ENCODE data around the gene PNCK.
"Not testable (repeated sequence)": the region's sequence is repeated elsewhere in the genome, so short reads cannot be mapped to it uniquely, and the experiment has no call there.

PNCK gene

GRCh38 chrX:153673428-153674218, at the start of gene PNCK:
Gene PNCK (minus strand): TSS chrX:153673813. CDS start chrX:153673076, 737 bp downstream.
- no peak for DNase-seq (ENCODE audit: low spot score)

GRCh38 chrX:153722704-153723350, 49.2 kb upstream of the PNCK start:
- DNase-seq (ENCODE audit: low spot score): peak; percentile 64

GRCh38 chrX:153719701-153720100, 46.1 kb upstream of the PNCK start:
- no peak for DNase-seq (ENCODE audit: low spot score)

- DNase-seq (ENCODE audit: low spot score): no peak
Observed at GRCh38 chrX:153719238-153719637, 45.6 kb upstream of the PNCK start.

- no peak for DNase-seq (ENCODE audit: low spot score)
Observed at GRCh38 chrX:153717445-153717844, 43.8 kb upstream of the PNCK start.

GRCh38 chrX:153714256-153714655, 40.6 kb upstream of the PNCK start:
- DNase-seq (ENCODE audit: low spot score): no peak

GRCh38 chrX:153709726-153710674, 36.4 kb upstream of the PNCK start:
- DNase-seq (ENCODE audit: low spot score): no peak

- peak; percentile 85 for DNase-seq (ENCODE audit: low spot score)
Observed at GRCh38 chrX:153708415-153708814, 34.8 kb upstream of the PNCK start.

- no peak for DNase-seq (ENCODE audit: low spot score)
Observed at GRCh38 chrX:153707406-153707805, 33.8 kb upstream of the PNCK start.

- no peak for DNase-seq (ENCODE audit: low spot score)
Observed at GRCh38 chrX:153706799-153707198, 33.2 kb upstream of the PNCK start.

- not testable (repeated sequence) for DNase-seq (ENCODE audit: low spot score)
Observed at GRCh38 chrX:153705403-153706060, 31.9 kb upstream of the PNCK start.

- not testable (repeated sequence) for DNase-seq (ENCODE audit: low spot score)
Observed at GRCh38 chrX:153704631-153705402, 31.2 kb upstream of the PNCK start.

GRCh38 chrX:153704021-153704526, 30.5 kb upstream of the PNCK start:
- DNase-seq (ENCODE audit: low spot score): no peak

- no peak for DNase-seq (ENCODE audit: low spot score)
Observed at GRCh38 chrX:153703036-153703370, 29.4 kb upstream of the PNCK start.

GRCh38 chrX:153702336-153703035, 28.9 kb upstream of the PNCK start:
- DNase-seq (ENCODE audit: low spot score): no peak

- DNase-seq (ENCODE audit: low spot score): no peak
Observed at GRCh38 chrX:153701706-153702105, 28.1 kb upstream of the PNCK start.

- no peak for DNase-seq (ENCODE audit: low spot score)
Observed at GRCh38 chrX:153700967-153701366, 27.4 kb upstream of the PNCK start.

- no peak for DNase-seq (ENCODE audit: low spot score)
Observed at GRCh38 chrX:153700376-153700945, 26.8 kb upstream of the PNCK start.

GRCh38 chrX:153699784-153700371, 26.3 kb upstream of the PNCK start:
- not testable (repeated sequence) for DNase-seq (ENCODE audit: low spot score)

Data from RKO (cell line).